GM12891 (cell line): ENCODE measurements around the gene BMPER.

Experiments
- DNase-seq: peaks from one replicate; pipeline ENCODE4 v3.0.0; 2011; ENCODE audit warnings: low spot score; ENCODE audit not compliant: insufficient read length
- FAIRE-seq: peaks from 2 replicates; lab custom pipeline; 2011; peaks lifted over from hg19 to GRCh38; lab: Jason Lieb, UNC
- PAX5 ChIP-seq: IDR thresholded peaks from 2 replicates; pipeline ENCODE4 v1.6.1; 2011; ENCODE audit warnings: low read length, moderate library complexity, mild to moderate bottlenecking; ENCODE audit not compliant: insufficient read depth, severe bottlenecking
- POLR2A ChIP-seq: IDR thresholded peaks from 2 replicates; pipeline ENCODE4 v1.6.1; 2011; ENCODE audit warnings: low read depth, low read length, control low read depth
- POLR2AphosphoS5 ChIP-seq: IDR thresholded peaks from 2 replicates; pipeline ENCODE4 v1.6.1; 2011; ENCODE audit warnings: low read depth, low read length, control low read depth
- POU2F2 ChIP-seq: IDR thresholded peaks from 2 replicates; pipeline ENCODE4 v1.6.1; 2011; ENCODE audit warnings: low read depth, mild to moderate bottlenecking, control low read depth, low read length, moderate library complexity
- SPI1 ChIP-seq: IDR thresholded peaks from 2 replicates; pipeline ENCODE4 v1.6.1; 2011; ENCODE audit warnings: low read depth, low read length, control low read depth
- TAF1 ChIP-seq: IDR thresholded peaks from 2 replicates; pipeline ENCODE4 v1.6.1; 2011; ENCODE audit warnings: low read depth, low read length, control low read depth

Gene BMPER

GRCh38 chr7:34096777-34097176 lies 191.4 kb downstream of the BMPER start:
- TF ChIP-seq PAX5 (no peak), SPI1 (no peak), POLR2A (no peak)
- FAIRE-seq (no peak), DNase-seq (no peak)

GRCh38 chr7:34100661-34101060 lies 195.3 kb downstream of the BMPER start:
- no peak for TF ChIP-seq POU2F2
- TF ChIP-seq SPI1: no peak
- no peak for TF ChIP-seq POLR2A
- no peak for TF ChIP-seq TAF1
- no peak for TF ChIP-seq POLR2AphosphoS5
- FAIRE-seq: no peak
- DNase-seq: no peak

GRCh38 chr7:34104115-34104514 lies 198.8 kb downstream of the BMPER start:
- FAIRE-seq (no peak), DNase-seq (no peak)
- TF ChIP-seq POLR2AphosphoS5 (no peak), SPI1 (no peak), POU2F2 (no peak), PAX5 (no peak), TAF1 (no peak), POLR2A (no peak)

- DNase-seq (no peak), FAIRE-seq (no peak)
- TF ChIP-seq POLR2AphosphoS5: no peak
- no peak for TF ChIP-seq PAX5
- no peak for TF ChIP-seq POLR2A
- TF ChIP-seq POU2F2: no peak
- TF ChIP-seq TAF1: no peak
- TF ChIP-seq SPI1: no peak
Observed at GRCh38 chr7:34104992-34105391, 199.7 kb downstream of the BMPER start.

GRCh38 chr7:34107276-34107675 lies 201.9 kb downstream of the BMPER start:
- DNase-seq (no peak), FAIRE-seq (no peak)
- TF ChIP-seq SPI1: no peak
- TF ChIP-seq POLR2A: no peak
- no peak for TF ChIP-seq PAX5
- TF ChIP-seq POU2F2: no peak
- no peak for TF ChIP-seq POLR2AphosphoS5
- TF ChIP-seq TAF1: no peak

- no peak for DNase-seq
- no peak for FAIRE-seq
Observed at GRCh38 chr7:34108165-34108564, 202.8 kb downstream of the BMPER start.

GRCh38 chr7:34109936-34110780 lies 204.8 kb downstream of the BMPER start:
- FAIRE-seq (no peak), DNase-seq (no peak)
- no peak for TF ChIP-seq SPI1
- TF ChIP-seq PAX5: no peak
- TF ChIP-seq POLR2AphosphoS5: no peak
- no peak for TF ChIP-seq POU2F2
- no peak for TF ChIP-seq TAF1
- TF ChIP-seq POLR2A: no peak

More at GRCh38 chr7:34108165-34108564, 202.8 kb downstream of the BMPER start:
- TF ChIP-seq TAF1: no peak
- no peak for TF ChIP-seq POU2F2
- TF ChIP-seq PAX5: no peak
- TF ChIP-seq POLR2AphosphoS5: no peak
- no peak for TF ChIP-seq POLR2A
- no peak for TF ChIP-seq SPI1

GRCh38 chr7:34111031-34111430 lies 205.7 kb downstream of the BMPER start:
- FAIRE-seq: no peak
- no peak for DNase-seq
- TF ChIP-seq TAF1: no peak
- TF ChIP-seq PAX5: no peak
- TF ChIP-seq POLR2AphosphoS5: no peak
- TF ChIP-seq POU2F2: no peak
- TF ChIP-seq POLR2A: no peak
- no peak for TF ChIP-seq SPI1

GRCh38 chr7:34115503-34115902 lies 210.2 kb downstream of the BMPER start:
- DNase-seq (no peak), FAIRE-seq (no peak)
- TF ChIP-seq PAX5 (no peak), POLR2A (no peak), SPI1 (no peak), TAF1 (no peak), POLR2AphosphoS5 (no peak), POU2F2 (no peak)

- no peak for DNase-seq
- TF ChIP-seq TAF1: no peak
- TF ChIP-seq PAX5: no peak
- no peak for TF ChIP-seq POU2F2
- TF ChIP-seq SPI1: no peak
- TF ChIP-seq POLR2AphosphoS5: no peak
- no peak for TF ChIP-seq POLR2A
- no peak for FAIRE-seq
Observed at GRCh38 chr7:34117573-34117972, 212.2 kb downstream of the BMPER start.

- TF ChIP-seq PAX5 (no peak), SPI1 (no peak), POLR2A (no peak), TAF1 (no peak), POLR2AphosphoS5 (no peak), POU2F2 (no peak)
- FAIRE-seq (no peak), DNase-seq (no peak)
Observed at GRCh38 chr7:34121366-34121765, 216.0 kb downstream of the BMPER start.
